Stimulated activated CD8-positive, alpha-beta memory T cell treated with anti-CD3 and anti-CD28 coated beads, Interleukin-4, amount 100 ng/mL, for 1 hour (primary cell): Measurements from ENCODE around the gene PIGB.
"Not testable (repeated sequence)": the region's sequence is repeated elsewhere in the genome, so short reads cannot be mapped to it uniquely, and the experiment has no call there.

Experiments
- DNase-seq, 2 donors: peaks; one replicate each; pipeline ENCODE4 v3.0.0-alpha.2; 2020; ENCODE audit warnings: low read depth in 2 of 2, low spot score in 1 of 2

Gene PIGB

GRCh38 chr15:55372701-55373440 is 53.8 kb downstream of the PIGB start:
- no peak for DNase-seq

DNA sequence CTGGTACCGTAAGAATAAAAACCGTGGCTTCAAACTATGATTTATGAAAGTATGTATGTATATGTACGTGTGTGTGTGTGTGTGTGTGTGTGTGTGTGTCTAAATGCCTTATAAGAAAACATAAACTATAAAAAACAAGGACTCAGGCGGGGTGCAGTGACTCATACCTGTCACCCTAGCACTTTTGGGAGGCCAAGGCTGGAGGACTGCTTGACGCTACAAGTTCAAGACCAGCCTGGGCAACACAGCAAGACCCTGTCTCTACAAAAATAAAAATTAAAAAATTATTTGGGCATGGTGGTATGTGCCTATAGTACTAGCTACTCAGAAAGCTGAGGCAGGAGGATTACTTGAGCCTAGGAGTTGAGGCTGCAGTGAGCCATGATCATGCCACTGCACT is 60.1 kb downstream of the PIGB start:
- DNase-seq: no peak

DNA sequence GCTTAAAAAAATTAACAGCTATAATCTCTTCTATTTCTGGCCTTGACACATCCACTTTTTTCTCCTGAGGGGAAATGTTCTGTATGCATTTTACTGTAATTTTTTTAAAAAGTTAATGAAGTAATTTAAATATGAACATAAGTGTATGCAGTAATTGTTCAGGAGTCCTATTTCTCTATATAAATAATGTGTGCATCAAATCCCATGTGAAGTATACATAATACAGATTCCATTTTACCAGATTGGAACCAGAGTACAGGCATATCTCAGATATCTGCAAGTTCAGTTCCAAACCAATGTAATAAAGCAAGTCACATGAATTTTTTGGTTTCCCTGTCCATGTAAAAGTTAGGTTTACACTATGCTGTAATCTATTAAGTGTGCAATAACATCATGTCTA is 62.6 kb downstream of the PIGB start:
- DNase-seq: no peak

DNA sequence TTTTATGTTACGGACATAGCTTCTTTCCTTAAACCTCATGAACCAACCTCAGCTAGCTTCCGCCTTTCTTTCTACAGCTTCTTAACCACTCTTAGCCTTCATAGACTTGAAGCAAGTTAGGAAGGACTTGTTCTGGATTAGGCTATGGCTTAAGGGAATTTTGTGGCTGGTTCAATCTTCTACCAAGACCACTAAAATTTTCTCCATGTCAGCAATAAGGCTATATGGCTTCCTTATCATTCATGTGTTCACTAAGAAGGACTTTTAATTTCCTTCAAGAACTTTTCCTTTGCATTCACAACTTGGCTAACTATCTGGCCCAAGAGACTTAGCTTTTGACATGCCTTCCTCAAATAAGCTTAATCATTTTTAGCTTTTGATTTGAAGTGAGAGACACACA is 64.7 kb downstream of the PIGB start:
- no peak for DNase-seq

DNA sequence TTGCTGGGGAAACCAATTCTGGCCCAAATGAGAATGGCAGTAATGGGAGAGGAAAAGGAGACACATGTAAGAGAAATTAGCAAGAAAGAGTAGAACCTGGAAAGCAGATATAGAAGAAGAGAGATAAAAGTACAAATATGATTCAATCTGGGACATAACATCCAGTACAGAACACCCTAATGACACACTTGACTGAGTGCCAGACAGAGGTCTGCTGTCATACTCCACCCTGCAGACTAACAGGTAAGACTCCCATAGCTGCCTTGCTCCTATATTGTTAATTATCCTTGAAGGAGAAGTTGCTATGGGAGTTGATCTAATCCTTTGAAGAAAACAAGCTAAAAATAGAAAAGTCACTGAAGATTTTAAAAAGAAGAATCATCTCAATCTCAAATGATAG is 68.0 kb downstream of the PIGB start:
- DNase-seq: no peak

DNA sequence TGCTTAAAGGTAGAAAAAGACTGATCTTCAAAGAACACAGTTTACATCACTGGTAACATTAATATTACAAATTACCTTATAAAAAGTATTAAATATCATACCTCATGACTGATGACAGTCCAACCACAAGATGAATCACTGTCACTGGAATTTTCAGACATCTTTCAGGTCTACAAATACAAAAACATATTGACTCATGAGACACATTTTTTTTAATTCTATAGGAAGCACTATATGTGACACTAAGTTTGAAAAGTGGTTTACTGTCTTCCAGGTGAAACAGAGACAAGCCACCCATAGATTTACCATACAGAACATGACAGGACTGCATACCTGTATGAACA is 70.2 kb downstream of the PIGB start:
- no peak for DNase-seq

DNA sequence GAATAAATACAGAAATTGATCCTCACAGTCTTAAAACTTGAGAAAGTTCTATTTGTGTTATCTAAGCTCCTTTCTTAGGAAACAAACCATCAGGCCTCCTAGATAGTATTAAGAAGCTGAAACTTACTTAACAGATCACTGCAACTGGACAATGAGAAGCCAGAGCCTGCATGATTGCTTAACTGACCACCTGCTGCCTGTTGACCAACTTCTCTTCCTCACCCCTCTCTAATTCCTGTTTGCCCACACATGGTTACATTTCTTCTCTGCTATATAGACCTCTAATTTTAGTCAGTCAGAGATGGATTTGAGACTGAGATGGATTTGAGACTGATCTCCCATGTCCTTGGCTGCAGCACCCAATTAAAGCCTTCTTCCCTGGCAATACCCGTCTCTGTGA is 75.7 kb downstream of the PIGB start:
- no peak for DNase-seq

DNA sequence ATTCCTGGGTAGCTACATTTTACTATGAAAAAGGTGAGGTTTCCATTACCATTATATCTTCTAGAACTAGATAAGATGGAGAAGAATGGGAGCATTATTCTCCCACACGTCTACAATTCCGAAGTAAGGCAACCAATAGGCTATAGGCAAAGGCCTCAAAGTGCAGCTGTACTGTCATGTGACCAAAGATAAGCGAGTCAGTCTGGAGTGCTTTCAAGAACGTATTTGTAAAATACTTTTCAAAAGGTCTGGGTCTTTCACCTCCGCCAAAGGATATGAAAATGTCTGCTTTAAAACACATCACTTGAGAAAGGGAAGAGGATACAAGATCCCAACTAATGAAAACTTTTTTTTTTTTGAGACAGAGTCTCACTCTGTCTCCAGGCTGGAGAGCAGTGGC is 79.2 kb downstream of the PIGB start:
- DNase-seq: no peak

- DNase-seq: not testable (repeated sequence)
Observed at GRCh38 chr15:55400050-55400449, 81.0 kb downstream of the PIGB start.

GRCh38 chr15:55401786-55402246 is 82.8 kb downstream of the PIGB start:
- DNase-seq: no peak

GRCh38 chr15:55402707-55403106 is 83.7 kb downstream of the PIGB start:
- no peak for DNase-seq

DNA sequence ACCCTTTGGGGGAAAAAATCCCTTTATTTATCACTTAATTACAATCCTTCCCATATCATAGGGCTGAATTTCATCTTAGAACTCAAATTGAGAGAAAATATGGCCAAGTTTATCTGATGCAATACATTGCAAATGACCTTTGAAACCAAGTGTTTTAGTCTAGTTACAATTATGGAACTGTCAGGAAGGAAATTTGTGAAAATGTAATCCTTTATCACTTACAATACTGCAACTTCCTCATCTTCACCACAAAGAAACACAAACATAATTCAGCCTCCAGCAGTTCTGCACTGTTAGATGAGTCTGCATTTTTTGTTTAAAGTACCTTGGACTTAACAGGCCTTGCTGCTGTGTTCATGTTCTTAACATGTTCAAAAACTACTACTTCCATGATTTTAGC is 84.5 kb downstream of the PIGB start:
- DNase-seq: no peak
